H1 (cell line): Measurements from ENCODE around the gene ANKS1A. TPM values are rescaled to one million over a fixed set of nuclear protein-coding genes. Genes with fewer than 3 reads are reported as not detected.

ENCODE experiments used
- CTCF ChIA-PET: fragments of 300-600 bp; sonication (Branson Sonifier 250); formaldehyde crosslinking; loops from one replicate; lab custom pipeline; 2021; ENCODE audit not compliant: partially characterized antibody; lab: Charles Lee
- POLR2A ChIA-PET: fragments of 300-600 bp; sonication (Branson Sonifier 250); formaldehyde crosslinking; loops from one replicate; lab custom pipeline; 2021; ENCODE audit warnings: inconsistent platforms; ENCODE audit not compliant: partially characterized antibody; lab: Charles Lee
- DNase-seq, 2 experiments: peaks; one replicate each; pipeline versions ENCODE4 v3.0.0 to v3.0.0-alpha.2; 2010 to 2022; ENCODE audit warnings: low spot score in 2 of 2, low read depth in 1 of 2, mixed read lengths in 1 of 2
- FAIRE-seq: peaks from 2 replicates; lab custom pipeline; 2011; peaks lifted over from hg19 to GRCh38; lab: Jason Lieb, UNC
- H2AFZ ChIP-seq: 2 replicates; pipeline ENCODE4 v1.8.1; 2012; ENCODE audit warnings: low read length, inconsistent platforms
- H2AK5ac ChIP-seq: 2 replicates; pipeline ENCODE4 v1.6.1; 2013; ENCODE audit warnings: low read depth, low read length
- H2BK120ac ChIP-seq: replicated peaks from 2 replicates; pipeline ENCODE3; 2013; ENCODE audit warnings: low read depth, low read length, inconsistent platforms
- H2BK12ac ChIP-seq: 2 replicates; pipeline ENCODE4 v1.6.1; 2013; ENCODE audit warnings: low read depth, low read length
- H2BK15ac ChIP-seq: 2 replicates; pipeline ENCODE4 v1.6.1; 2013; ENCODE audit warnings: low read length
- H2BK20ac ChIP-seq: 2 replicates; pipeline ENCODE4 v1.6.1; 2013; ENCODE audit warnings: low read length
- H2BK5ac ChIP-seq: 2 replicates; pipeline ENCODE4 v1.6.1; 2013; ENCODE audit warnings: low read depth, low read length
- H3K14ac ChIP-seq: 2 replicates; pipeline ENCODE4 v1.6.1; 2013; ENCODE audit warnings: inconsistent platforms; ENCODE audit not compliant: insufficient read length
- H3K18ac ChIP-seq: 2 replicates; pipeline ENCODE4 v1.6.1; 2013; ENCODE audit warnings: low read length; ENCODE audit errors: extremely low read depth
- H3K23ac ChIP-seq: 2 replicates; pipeline ENCODE4 v1.6.1; 2013; ENCODE audit warnings: inconsistent platforms; ENCODE audit not compliant: insufficient read length
- H3K23me2 ChIP-seq: 2 replicates; pipeline ENCODE4 v1.6.1; 2013; ENCODE audit warnings: low read depth, low read length
- H3K27ac ChIP-seq: 2 replicates; pipeline ENCODE4 v1.6.1; 2011; ENCODE audit warnings: low read depth, low read length, inconsistent platforms
- H3K27me3 ChIP-seq, 4 experiments: replicated peaks in 1 of 4; 1 replicate in 1 of 4; 2 replicates in 3 of 4; pipeline versions ENCODE4 v1.6.1 to v1.8.1; 2011 to 2013; ENCODE audit warnings: low read length in 3 of 4, mild to moderate bottlenecking in 3 of 4, inconsistent platforms in 2 of 4, mixed read lengths in 2 of 4, moderate library complexity in 1 of 4; ENCODE audit not compliant: control insufficient read depth in 3 of 4, insufficient read depth in 3 of 4; ENCODE audit errors: extremely low read depth in 1 of 4
- H3K36me3 ChIP-seq, 4 experiments: 2 replicates each; pipeline versions ENCODE4 v1.6.1 to v1.8.1; 2011 to 2013; ENCODE audit warnings: mild to moderate bottlenecking in 4 of 4, low read length in 3 of 4, moderate library complexity in 2 of 4, control low read depth in 1 of 4, inconsistent platforms in 1 of 4; ENCODE audit not compliant: insufficient read depth in 4 of 4, control insufficient read depth in 2 of 4
- H3K4ac ChIP-seq: replicated peaks from 2 replicates; pipeline ENCODE3; 2013; ENCODE audit warnings: low read length, low read depth, mixed read lengths, inconsistent platforms; ENCODE audit not compliant: insufficient read length
- H3K4me1 ChIP-seq, 4 experiments: replicated peaks in 1 of 4; 1 replicate in 1 of 4; 2 replicates in 3 of 4; pipeline versions ENCODE4 v1.6.1 to v1.8.1; 2011 to 2013; ENCODE audit warnings: low read length in 3 of 4, inconsistent platforms in 2 of 4, mixed read lengths in 1 of 4; ENCODE audit not compliant: insufficient read depth in 4 of 4, control insufficient read depth in 3 of 4
- H3K4me2 ChIP-seq, 2 experiments: 2 replicates each; pipeline versions ENCODE4 v1.6.1 to v1.8.1; 2011 to 2013; ENCODE audit warnings: low read depth in 2 of 2, low read length in 2 of 2, control low read depth in 1 of 2, inconsistent platforms in 1 of 2, mild to moderate bottlenecking in 1 of 2; ENCODE audit not compliant: insufficient read depth in 1 of 2
- H3K4me3 ChIP-seq, 4 experiments: fragments of 200-600, 300-600 bp in 1 of 4; sonication (generic), shearing (Covaris generic), sonication (Bioruptor Twin) in 1 of 4; 2 replicates each; pipeline versions ENCODE4 v1.5.1 to v1.8.1; 2011 to 2016; ENCODE audit warnings: low read length in 4 of 4, low read depth in 3 of 4, control low read depth in 2 of 4, inconsistent platforms in 2 of 4, mild to moderate bottlenecking in 2 of 4, mixed read lengths in 1 of 4, moderate library complexity in 1 of 4; ENCODE audit not compliant: insufficient read depth in 2 of 4; ENCODE audit errors: extremely low read depth in 1 of 4
- H3K56ac ChIP-seq: replicated peaks from 2 replicates; pipeline ENCODE3; 2013; ENCODE audit warnings: low read depth, mild to moderate bottlenecking, mixed read lengths, low read length, inconsistent platforms; ENCODE audit not compliant: insufficient read length
- H3K79me1 ChIP-seq: 2 replicates; pipeline ENCODE4 v1.6.1; 2013; ENCODE audit warnings: low read depth, low read length, control low read depth
- H3K79me2 ChIP-seq, 2 experiments: 2 replicates each; pipeline versions ENCODE4 v1.6.1 to v1.8.1; 2012 to 2013; ENCODE audit warnings: low read length in 2 of 2, mild to moderate bottlenecking in 2 of 2, inconsistent platforms in 1 of 2; ENCODE audit not compliant: insufficient read depth in 2 of 2, control insufficient read depth in 1 of 2
- H3K9ac ChIP-seq, 4 experiments: replicated peaks in 1 of 4; 1 replicate in 1 of 4; 2 replicates in 3 of 4; pipeline versions ENCODE4 v1.6.1 to v1.8.1; 2011 to 2013; ENCODE audit warnings: low read depth in 3 of 4, low read length in 3 of 4, control low read depth in 2 of 4, mild to moderate bottlenecking in 2 of 4, moderate library complexity in 2 of 4, inconsistent platforms in 1 of 4; ENCODE audit errors: extremely low read depth in 1 of 4
- H3K9me3 ChIP-seq, 2 experiments: 2 replicates each; pipeline versions ENCODE4 v1.6.1 to v1.8.1; 2012 to 2013; ENCODE audit warnings: mild to moderate bottlenecking in 2 of 2, moderate library complexity in 2 of 2, control low read depth in 1 of 2, inconsistent platforms in 1 of 2, low read depth in 1 of 2, low read length in 1 of 2, mixed read lengths in 1 of 2; ENCODE audit not compliant: insufficient read depth in 2 of 2
- H4K20me1 ChIP-seq, 2 experiments: replicated peaks in 1 of 2; 2 replicates each; pipeline versions ENCODE3 to v1.8.1; 2011 to 2013; ENCODE audit warnings: inconsistent platforms in 2 of 2, low read length in 2 of 2, mild to moderate bottlenecking in 1 of 2; ENCODE audit not compliant: insufficient read depth in 2 of 2, control insufficient read depth in 1 of 2
- H4K5ac ChIP-seq: 2 replicates; pipeline ENCODE4 v1.6.1; 2013; ENCODE audit warnings: low read length, low read depth, mixed read lengths, inconsistent platforms; ENCODE audit not compliant: insufficient read length
- H4K8ac ChIP-seq: 2 replicates; pipeline ENCODE4 v1.8.0; 2013; ENCODE audit warnings: mild to moderate bottlenecking, moderate library complexity, low read length, inconsistent platforms; ENCODE audit not compliant: insufficient read depth; ENCODE audit errors: extremely low read depth
- H4K91ac ChIP-seq: replicated peaks from 2 replicates; pipeline ENCODE3; 2013; ENCODE audit warnings: low read length, mixed read lengths, inconsistent platforms; ENCODE audit not compliant: insufficient read length
- CREB1 ChIP-seq: IDR thresholded peaks from 2 replicates; pipeline ENCODE4 v1.6.1; 2012; ENCODE audit warnings: inconsistent platforms
- CTBP2 ChIP-seq: IDR thresholded peaks from 2 replicates; pipeline ENCODE4 v1.7.0; 2011; ENCODE audit warnings: borderline replicate concordance, mild to moderate bottlenecking, moderate library complexity, mixed read lengths, low read length; ENCODE audit not compliant: insufficient read depth, insufficient read length
- EZH2 ChIP-seq: fragments of 200-600 bp; sonication (generic); IDR thresholded peaks from 2 replicates; pipeline ENCODE4 v1.7.1; 2012; ENCODE audit warnings: low read depth, mild to moderate bottlenecking, moderate library complexity, low read length, inconsistent platforms; ENCODE audit not compliant: severe bottlenecking
- GTF2F1 ChIP-seq: IDR thresholded peaks from 2 replicates; pipeline ENCODE4 v1.6.1; 2012; ENCODE audit warnings: low read depth, low read length, improper control_type of control experiment, borderline replicate concordance
- HDAC6 ChIP-seq: IDR thresholded peaks from one replicate; pipeline ENCODE4 v1.7.1; 2012; ENCODE audit warnings: low read depth, mild to moderate bottlenecking, inconsistent platforms, low read length, moderate library complexity
- KDM1A ChIP-seq: fragments of 200-600, 300-600 bp; sonication (generic); IDR thresholded peaks from 2 replicates; pipeline ENCODE4 v1.7.1; 2016; ENCODE audit warnings: mild to moderate bottlenecking, low read length, borderline replicate concordance
- KDM5A ChIP-seq: fragments of 200-600 bp; IDR thresholded peaks from 2 replicates; pipeline ENCODE4 v1.7.1; 2012; ENCODE audit warnings: mild to moderate bottlenecking, low read length, inconsistent platforms, mixed read lengths
- NANOG ChIP-seq: IDR thresholded peaks from 2 replicates; pipeline ENCODE4 v1.6.1; 2011; ENCODE audit warnings: low read length, low read depth, mild to moderate bottlenecking, inconsistent platforms; ENCODE audit not compliant: insufficient read depth, poor library complexity, severe bottlenecking
- RNF2 ChIP-seq: fragments of 200-900, 300-1000 bp; sonication (generic); IDR thresholded peaks from 2 replicates; pipeline ENCODE4 v1.7.1; 2016; ENCODE audit warnings: borderline replicate concordance, low read depth, mild to moderate bottlenecking, antibody characterized with exemption, low read length; ENCODE audit not compliant: poor library complexity, severe bottlenecking; ENCODE audit errors: missing control alignments
- SP1 ChIP-seq: IDR thresholded peaks from 2 replicates; pipeline ENCODE4 v1.6.1; 2011; ENCODE audit warnings: low read depth, low read length
- SP2 ChIP-seq: IDR thresholded peaks from 2 replicates; pipeline ENCODE4 v1.6.1; 2012; ENCODE audit warnings: mild to moderate bottlenecking, low read length, inconsistent platforms
- TAF1 ChIP-seq: IDR thresholded peaks from 2 replicates; pipeline ENCODE4 v1.6.1; 2011; ENCODE audit warnings: mild to moderate bottlenecking, low read depth, low read length
- TBP ChIP-seq: IDR thresholded peaks from 2 replicates; pipeline ENCODE4 v1.6.1; 2011; ENCODE audit warnings: low read depth, low read length, improper control_type of control experiment
- YY1 ChIP-seq: IDR thresholded peaks from 2 replicates; pipeline ENCODE4 v1.6.1; 2011; ENCODE audit warnings: low read depth, mild to moderate bottlenecking, low read length
- WGBS, 2 experiments: shearing (Covaris generic) in 1 of 2; methylation state at CpG; one replicate each; pipeline versions ENCODE4 v1.1.6 to v1.1.7; 2013 to 2015; ENCODE audit warnings: low lambda C conversion rate in 2 of 2, mixed read lengths in 2 of 2, inconsistent platforms in 1 of 2, low coverage in 1 of 2, missing lambda C conversion rate in 1 of 2; ENCODE audit not compliant: insufficient replicate concordance in 2 of 2, insufficient coverage in 1 of 2, insufficient read length in 1 of 2; ENCODE audit errors: extremely low coverage in 1 of 2, missing lambda C conversion rate in 1 of 2; 5-methylcytosine and 5-hydroxymethylcytosine counted together
- polyA plus RNA-seq, 7 experiments: library from polyadenylated mRNA; depleted of rRNA in 3 of 7; stranded (reverse) in 5 of 7; unstranded in 2 of 7; fragments of >200 nt in 5 of 7; fragments of 200-250 nt in 2 of 7; gene quantifications; 1 replicate in 5 of 7; 2 replicates in 1 of 7; 4 replicates in 1 of 7; pipeline versions ENCODE4 v1.2.1 to v1.2.3, GENCODE V29; 2011 to 2013; ENCODE audit warnings: missing spikeins in 2 of 7, mixed read lengths in 2 of 7
- total RNA-seq: library from RNA; stranded (reverse); fragmentation: NEBNext Ultra II Directional; extraction: Animal tissue kit (Norgen Biotek cat#: 25700); gene quantifications from 2 replicates; pipeline ENCODE4 v1.2.1, GENCODE V29; 2021

The ANKS1A gene
- total and polyA plus RNA-seq, 2 of the 8 experiments (the other 6 are each of a cell fraction or from before 2014, with no cell fraction given), result 9.8 to 30.9 TPM

- no peak overlapping the region for H2AFZ ChIP-seq
- no peak for FAIRE-seq
- no peak overlapping the region for H2BK20ac ChIP-seq
- H3K79me2 ChIP-seq, result peaks cover 0 to 7% of the 10 kb centered on the region in 2 experiments; a peak in 2 of 4 replicates
- DNase-seq, result no peak
- H3K27ac ChIP-seq, result no peak overlapping the region
- H3K4ac ChIP-seq, result no peak overlapping the region
- POLR2A ChIA-PET, result no interaction called here
- H4K8ac ChIP-seq, result no peak overlapping the region
- H2AK5ac ChIP-seq, result no peak overlapping the region
- H3K79me1 ChIP-seq, result 0 out of 2 replicates have a peak, but pooled peaks cover 8% of the 10 kb centered on the region
- H4K5ac ChIP-seq, result no peak overlapping the region
- H3K4me2 ChIP-seq, result no peak overlapping the region
- H3K4me3 ChIP-seq, result no peak overlapping the region
- H3K9me3 ChIP-seq, result no peaks in the 10 kb centered on the region
- H3K18ac ChIP-seq, result no peak overlapping the region
- no peak overlapping the region for H2BK15ac ChIP-seq
- no peak overlapping the region for H3K14ac ChIP-seq
- no peak overlapping the region for H4K91ac ChIP-seq
- no peak overlapping the region for H2BK120ac ChIP-seq
- H3K36me3 ChIP-seq, result no peaks in the 10 kb centered on the region
- H2BK12ac ChIP-seq, result no peak overlapping the region
- 66% methylated on average over 4 of the region's 4 CpGs; no CpG with 5 or more reads in 1 of the 2 experiments for whole genome bisulfite sequencing, 2 experiments
- TF ChIP-seq NANOG, result no peak
- TF ChIP-seq RNF2, result no peak
- TF ChIP-seq KDM1A, result no peak
- no peak for TF ChIP-seq KDM5A
- TF ChIP-seq TAF1, result no peak
- no peak for TF ChIP-seq TBP
- no peak for TF ChIP-seq CTBP2
- no peak for TF ChIP-seq SP1
- no peak for TF ChIP-seq SP2
- TF ChIP-seq GTF2F1, result no peak
- no peak for TF ChIP-seq YY1
- no peak for TF ChIP-seq CREB1
- TF ChIP-seq HDAC6, result no peak
- no peak for TF ChIP-seq EZH2
- peaks cover 0 to 1% of the 10 kb centered on the region in 2 experiments for H4K20me1 ChIP-seq
- no peak overlapping the region for H3K23ac ChIP-seq
- H3K56ac ChIP-seq, result no peak overlapping the region
- H3K9ac ChIP-seq, result no peak overlapping the region
- H3K27me3 ChIP-seq, result no peaks in the 10 kb centered on the region
- peaks cover 0 to 2% (median 0%) of the 10 kb centered on the region in 4 experiments; a peak in 1 of 7 replicates for H3K4me1 ChIP-seq
- CTCF ChIA-PET, result interaction anchor here (0.9 to 1.4 kb wide), 4 partner anchors 10 to 188 kb away, joined by 3 to 7 read pairs (median 4); no protein-coding TSS in a partner anchor
- no peaks in the 10 kb centered on the region for H3K23me2 ChIP-seq
- no peak overlapping the region for H2BK5ac ChIP-seq
Measured at GRCh38 chr6:34951731-34952130, 62.7 kb downstream of the ANKS1A start.
